H9 (cell line): Measurements from ENCODE around the gene UGT1A5. TPM values are rescaled to one million over a fixed set of nuclear protein-coding genes. Genes with fewer than 3 reads are reported as not detected.

Experiments used
- DNase-seq: peaks from one replicate; pipeline ENCODE4 v3.0.0-alpha.2; 2017
- H2AFZ ChIP-seq: one replicate; pipeline ENCODE4 v1.6.1; 2013; ENCODE audit warnings: mild to moderate bottlenecking, low read length, control low read depth, moderate library complexity
- H2AK5ac ChIP-seq: 2 replicates; pipeline ENCODE4 v1.6.1; 2013; ENCODE audit warnings: low read length, control low read depth, mixed read lengths; ENCODE audit not compliant: insufficient read length
- H2BK120ac ChIP-seq: one replicate; pipeline ENCODE4 v1.6.1; 2013; ENCODE audit warnings: low read depth, mild to moderate bottlenecking, low read length, control low read depth, inconsistent platforms; ENCODE audit not compliant: poor library complexity, severe bottlenecking
- H2BK12ac ChIP-seq: 2 replicates; pipeline ENCODE4 v1.6.1; 2013; ENCODE audit warnings: low read length, control low read depth, mixed read lengths, low read depth; ENCODE audit not compliant: insufficient read length
- H2BK15ac ChIP-seq: 2 replicates; pipeline ENCODE4 v1.6.1; 2013; ENCODE audit warnings: low read depth, low read length, control low read depth
- H2BK20ac ChIP-seq: one replicate; pipeline ENCODE4 v1.6.1; 2013; ENCODE audit warnings: low read depth, mild to moderate bottlenecking, low read length, control low read depth, inconsistent platforms; ENCODE audit not compliant: poor library complexity, severe bottlenecking
- H2BK5ac ChIP-seq: 2 replicates; pipeline ENCODE4 v1.6.1; 2013; ENCODE audit warnings: low read length, control low read depth, mixed read lengths; ENCODE audit not compliant: insufficient read length
- H3K14ac ChIP-seq: 2 replicates; pipeline ENCODE4 v1.6.1; 2013; ENCODE audit warnings: low read length, control low read depth; ENCODE audit not compliant: insufficient read depth
- H3K18ac ChIP-seq: 2 replicates; pipeline ENCODE4 v1.6.1; 2013; ENCODE audit warnings: low read depth, mild to moderate bottlenecking, mixed read lengths, low read length, control low read depth; ENCODE audit not compliant: insufficient read length
- H3K23ac ChIP-seq: 2 replicates; pipeline ENCODE4 v1.6.1; 2013; ENCODE audit warnings: low read length, control low read depth, mixed read lengths, low read depth; ENCODE audit not compliant: insufficient read length
- H3K23me2 ChIP-seq: 2 replicates; pipeline ENCODE4 v1.6.1; 2013; ENCODE audit warnings: low read depth, mild to moderate bottlenecking, mixed read lengths, low read length, control low read depth; ENCODE audit not compliant: insufficient read length, poor library complexity, severe bottlenecking
- H3K27ac ChIP-seq: 2 replicates; pipeline ENCODE4 v1.5.1; 2013; ENCODE audit warnings: low read length, control low read depth, mixed read lengths, low read depth; ENCODE audit not compliant: insufficient read length
- H3K27me3 ChIP-seq: 2 replicates; pipeline ENCODE4 v1.6.1; 2013; ENCODE audit warnings: low read length, control low read depth, inconsistent platforms; ENCODE audit not compliant: insufficient read depth
- H3K4ac ChIP-seq: 2 replicates; pipeline ENCODE4 v1.6.1; 2013; ENCODE audit warnings: low read depth, mild to moderate bottlenecking, control low read depth, inconsistent platforms, low read length, moderate library complexity
- H3K4me1 ChIP-seq: 2 replicates; pipeline ENCODE4 v1.6.1; 2013; ENCODE audit warnings: low read length, control low read depth, inconsistent platforms; ENCODE audit not compliant: insufficient read depth
- H3K4me2 ChIP-seq: 2 replicates; pipeline ENCODE4 v1.6.1; 2013; ENCODE audit warnings: low read length, control low read depth, mixed read lengths; ENCODE audit not compliant: insufficient read length, insufficient read depth
- H3K56ac ChIP-seq: 2 replicates; pipeline ENCODE4 v1.6.1; 2013; ENCODE audit warnings: low read depth, mild to moderate bottlenecking, mixed read lengths, low read length, control low read depth; ENCODE audit not compliant: insufficient read length
- H3K79me1 ChIP-seq: 2 replicates; pipeline ENCODE4 v1.6.1; 2013; ENCODE audit warnings: low read depth, mild to moderate bottlenecking, moderate library complexity, low read length, control low read depth, inconsistent platforms; ENCODE audit not compliant: insufficient read depth, poor library complexity, severe bottlenecking
- H3K79me2 ChIP-seq: 2 replicates; pipeline ENCODE4 v1.6.1; 2013; ENCODE audit warnings: low read length, control low read depth, inconsistent platforms; ENCODE audit not compliant: insufficient read depth
- H3K9ac ChIP-seq: 2 replicates; pipeline ENCODE4 v1.6.1; 2013; ENCODE audit warnings: low read length, control low read depth, mixed read lengths; ENCODE audit not compliant: insufficient read length; ENCODE audit errors: extremely low read depth
- H3K9me3 ChIP-seq: one replicate; pipeline ENCODE4 v1.6.1; 2013; ENCODE audit warnings: low read depth, low read length, inconsistent platforms; ENCODE audit not compliant: control insufficient read depth
- H3T11ph ChIP-seq: one replicate; pipeline ENCODE4 v1.6.1; 2013; ENCODE audit warnings: mild to moderate bottlenecking, low read length, control low read depth, inconsistent platforms
- H4K20me1 ChIP-seq: one replicate; pipeline ENCODE4 v1.6.1; 2013; ENCODE audit not compliant: control insufficient read depth, insufficient read length, insufficient read depth
- H4K5ac ChIP-seq: 2 replicates; pipeline ENCODE4 v1.6.1; 2013; ENCODE audit warnings: low read depth, mild to moderate bottlenecking, mixed read lengths, low read length, control low read depth; ENCODE audit not compliant: insufficient read length
- H4K8ac ChIP-seq: replicated peaks from 2 replicates; pipeline ENCODE4 v1.6.1; 2013; ENCODE audit warnings: low read length, control low read depth, mixed read lengths, low read depth; ENCODE audit not compliant: insufficient read length
- H4K91ac ChIP-seq: 2 replicates; pipeline ENCODE4 v1.6.1; 2013; ENCODE audit warnings: low read depth, mild to moderate bottlenecking, moderate library complexity, mixed read lengths, low read length, control low read depth; ENCODE audit not compliant: insufficient read length
- H3K27ac Mint-ChIP-seq, 3 experiments: 2 replicates in 2 of 3; 3 replicates in 1 of 3; pipeline ENCODE4 v1.8.0; 2020 to 2021; ENCODE audit warnings: mixed read lengths in 3 of 3, mild to moderate bottlenecking in 1 of 3, moderate library complexity in 1 of 3
- H3K27me3 Mint-ChIP-seq: 2 replicates; pipeline ENCODE4 v1.8.0; 2021; ENCODE audit warnings: low read depth, mild to moderate bottlenecking, moderate library complexity, mixed read lengths
- H3K36me3 Mint-ChIP-seq, 3 experiments: 2 replicates in 2 of 3; 3 replicates in 1 of 3; pipeline ENCODE4 v1.8.0; 2020 to 2021; ENCODE audit warnings: low read depth in 3 of 3, mixed read lengths in 3 of 3; ENCODE audit not compliant: insufficient read depth in 1 of 3
- H3K4me1 Mint-ChIP-seq, 2 experiments: 2 replicates each; pipeline ENCODE4 v1.8.0; 2020; ENCODE audit warnings: mixed read lengths in 2 of 2
- H3K4me3 Mint-ChIP-seq, 2 experiments: 2 replicates in 1 of 2; 3 replicates in 1 of 2; pipeline ENCODE4 v1.8.0; 2020 to 2021; ENCODE audit warnings: mild to moderate bottlenecking in 2 of 2, mixed read lengths in 2 of 2, moderate library complexity in 1 of 2
- H3K9me3 Mint-ChIP-seq, 2 experiments: 2 replicates in 1 of 2; 3 replicates in 1 of 2; pipeline ENCODE4 v1.8.0; 2020; ENCODE audit warnings: mild to moderate bottlenecking in 2 of 2, mixed read lengths in 2 of 2, moderate library complexity in 1 of 2
- CTCF ChIP-seq: fragments of 200-600 bp; sonication (generic); conservative IDR thresholded peaks from 3 replicates; pipeline ENCODE4 v1.8.0; 2021; ENCODE audit warnings: antibody characterized with exemption, mild to moderate bottlenecking
- WGBS: extraction: QIAGEN DNeasy Blood & Tissue Kit; methylation state at CpG from one replicate; pipeline ENCODE4 v1.1.7; 2013; ENCODE audit warnings: missing lambda C conversion rate, low lambda C conversion rate, mixed read lengths; ENCODE audit not compliant: insufficient read length; ENCODE audit errors: extremely low coverage; 5-methylcytosine and 5-hydroxymethylcytosine counted together
- total RNA-seq: library from RNA; stranded (reverse); gene quantifications from 2 replicates; pipeline ENCODE4 v1.2.1, GENCODE V29; 2021

Gene UGT1A5
- total RNA-seq, 1 experiment from 2014 or later, result not detected

GRCh38 chr2:233680361-233681045 is 32.2 kb upstream of the UGT1A5 start:
- no peak overlapping the region for H3K4me2 ChIP-seq
- no peak overlapping the region for H2BK20ac ChIP-seq
- no peaks in the 10 kb centered on the region for H3K79me2 ChIP-seq
- TF ChIP-seq CTCF, result no peak
- Mint-ChIP-seq H3K27me3 (peaks cover 3% of the 10 kb centered on the region; the same call in 1 of the 2 replicates), H3K36me3 (no peaks in the 10 kb centered on the region), H3K4me3 (no peak overlapping the region), H3K4me1 (no peaks in the 10 kb centered on the region), H3K9me3 (no peaks in the 10 kb centered on the region), H3K27ac (no peak overlapping the region; a peak in 1 of 7 replicates)
- no peak overlapping the region for H2AK5ac ChIP-seq
- H3K23ac ChIP-seq, result no peak overlapping the region
- no peaks in the 10 kb centered on the region for H4K20me1 ChIP-seq
- no peaks in the 10 kb centered on the region for H3K27me3 ChIP-seq
- no CpG with 5 or more reads among the region's 4 CpGs for WGBS
- no peak for DNase-seq
- no peak overlapping the region for H3K56ac ChIP-seq
- no peak overlapping the region for H2AFZ ChIP-seq
- H3K14ac ChIP-seq, result no peak overlapping the region
- H3K4me1 ChIP-seq, result no peaks in the 10 kb centered on the region
- H3K23me2 ChIP-seq, result no peaks in the 10 kb centered on the region
- no peak overlapping the region for H2BK120ac ChIP-seq
- H3K9me3 ChIP-seq, result no peaks in the 10 kb centered on the region
- no peak overlapping the region for H4K91ac ChIP-seq
- no peak overlapping the region for H3K18ac ChIP-seq
- H4K5ac ChIP-seq, result no peak overlapping the region
- H4K8ac ChIP-seq, result no peak overlapping the region
- H3K4ac ChIP-seq, result no peak overlapping the region
- no peak overlapping the region for H3K27ac ChIP-seq
- H3K9ac ChIP-seq, result no peak overlapping the region
- no peak overlapping the region for H2BK12ac ChIP-seq
- no peaks in the 10 kb centered on the region for H3K79me1 ChIP-seq
- H3T11ph ChIP-seq, result no peak overlapping the region
- H2BK5ac ChIP-seq, result no peak overlapping the region
- H2BK15ac ChIP-seq, result no peak overlapping the region
